ENCODE results near the gene MFSD12.

Gene MFSD12

DNA sequence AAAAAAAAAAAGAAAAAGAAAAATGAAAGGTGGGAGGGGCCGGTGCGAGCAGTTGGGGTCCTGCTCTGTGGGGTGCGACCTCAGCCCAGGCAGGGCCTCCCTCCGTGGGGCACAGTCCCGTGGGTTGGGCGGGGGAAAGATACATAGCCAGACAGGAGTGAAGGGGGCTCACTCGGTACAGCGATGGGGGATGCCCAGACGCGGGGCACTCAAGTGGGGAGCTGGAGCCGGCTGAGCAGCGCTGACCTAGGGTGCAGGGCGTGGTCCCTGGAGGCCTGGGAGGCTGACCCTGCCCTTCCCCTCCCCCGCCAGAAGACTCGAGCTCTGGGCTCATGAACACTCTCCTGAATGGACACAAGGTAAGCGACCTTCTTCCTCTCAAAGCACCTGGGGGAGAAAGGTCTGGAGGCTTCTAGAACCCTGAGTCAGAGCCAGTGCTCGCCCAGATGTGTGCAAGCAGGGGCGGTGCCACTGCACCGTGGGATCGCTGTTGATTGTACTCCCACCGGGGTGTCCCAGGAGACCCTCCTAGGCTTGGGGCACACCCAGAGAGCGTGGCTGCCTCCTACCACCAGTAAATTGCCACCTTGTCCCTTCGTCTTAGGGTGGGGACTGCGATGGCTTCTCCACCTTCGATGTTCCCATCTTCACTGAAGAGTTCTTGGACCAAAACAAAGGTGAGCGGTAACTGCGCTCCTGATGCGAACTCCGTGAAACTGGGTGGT, 18.7 kb upstream of the MFSD12 start:
- no peak for DNase-seq (ENCODE audit: extremely low read depth, low read depth)
- TF ChIP-seq, protein P1, sequence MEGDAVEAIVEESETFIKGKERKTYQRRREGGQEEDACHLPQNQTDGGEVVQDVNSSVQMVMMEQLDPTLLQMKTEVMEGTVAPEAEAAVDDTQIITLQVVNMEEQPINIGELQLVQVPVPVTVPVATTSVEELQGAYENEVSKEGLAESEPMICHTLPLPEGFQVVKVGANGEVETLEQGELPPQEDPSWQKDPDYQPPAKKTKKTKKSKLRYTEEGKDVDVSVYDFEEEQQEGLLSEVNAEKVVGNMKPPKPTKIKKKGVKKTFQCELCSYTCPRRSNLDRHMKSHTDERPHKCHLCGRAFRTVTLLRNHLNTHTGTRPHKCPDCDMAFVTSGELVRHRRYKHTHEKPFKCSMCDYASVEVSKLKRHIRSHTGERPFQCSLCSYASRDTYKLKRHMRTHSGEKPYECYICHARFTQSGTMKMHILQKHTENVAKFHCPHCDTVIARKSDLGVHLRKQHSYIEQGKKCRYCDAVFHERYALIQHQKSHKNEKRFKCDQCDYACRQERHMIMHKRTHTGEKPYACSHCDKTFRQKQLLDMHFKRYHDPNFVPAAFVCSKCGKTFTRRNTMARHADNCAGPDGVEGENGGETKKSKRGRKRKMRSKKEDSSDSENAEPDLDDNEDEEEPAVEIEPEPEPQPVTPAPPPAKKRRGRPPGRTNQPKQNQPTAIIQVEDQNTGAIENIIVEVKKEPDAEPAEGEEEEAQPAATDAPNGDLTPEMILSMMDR (IDR thresholded peaks at IDR 0.05; ENCODE audit: low read depth, low read length): no peak

DNA sequence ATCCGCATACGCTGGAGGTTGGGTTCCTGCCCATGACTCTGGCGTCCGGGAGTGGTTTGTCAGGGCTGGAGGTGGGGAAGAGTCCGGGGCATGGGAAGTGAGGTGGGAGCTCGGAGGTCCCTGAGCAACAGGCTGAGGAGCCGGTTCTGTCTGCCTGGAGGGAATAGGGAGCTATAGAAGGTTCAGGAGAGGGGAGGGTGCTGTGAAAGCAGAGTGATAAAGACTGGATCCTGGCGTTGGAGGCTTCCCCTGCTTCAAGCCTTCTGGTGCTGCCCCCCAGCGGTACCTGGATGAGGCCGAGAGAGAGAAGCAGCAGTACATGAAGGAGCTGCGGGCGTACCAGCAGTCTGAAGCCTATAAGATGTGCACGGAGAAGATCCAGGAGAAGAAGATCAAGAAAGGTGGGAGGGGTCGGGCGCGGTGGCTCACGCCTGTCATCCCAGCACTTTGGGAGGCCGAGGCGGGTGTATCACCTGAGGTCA, 17.9 kb upstream of the MFSD12 start:
- no peak for DNase-seq (ENCODE audit: extremely low read depth, low read depth)
- TF ChIP-seq, protein P1 (IDR thresholded peaks at IDR 0.05; ENCODE audit: low read depth, low read length): no peak; the same call in none of the 2 replicates

DNA sequence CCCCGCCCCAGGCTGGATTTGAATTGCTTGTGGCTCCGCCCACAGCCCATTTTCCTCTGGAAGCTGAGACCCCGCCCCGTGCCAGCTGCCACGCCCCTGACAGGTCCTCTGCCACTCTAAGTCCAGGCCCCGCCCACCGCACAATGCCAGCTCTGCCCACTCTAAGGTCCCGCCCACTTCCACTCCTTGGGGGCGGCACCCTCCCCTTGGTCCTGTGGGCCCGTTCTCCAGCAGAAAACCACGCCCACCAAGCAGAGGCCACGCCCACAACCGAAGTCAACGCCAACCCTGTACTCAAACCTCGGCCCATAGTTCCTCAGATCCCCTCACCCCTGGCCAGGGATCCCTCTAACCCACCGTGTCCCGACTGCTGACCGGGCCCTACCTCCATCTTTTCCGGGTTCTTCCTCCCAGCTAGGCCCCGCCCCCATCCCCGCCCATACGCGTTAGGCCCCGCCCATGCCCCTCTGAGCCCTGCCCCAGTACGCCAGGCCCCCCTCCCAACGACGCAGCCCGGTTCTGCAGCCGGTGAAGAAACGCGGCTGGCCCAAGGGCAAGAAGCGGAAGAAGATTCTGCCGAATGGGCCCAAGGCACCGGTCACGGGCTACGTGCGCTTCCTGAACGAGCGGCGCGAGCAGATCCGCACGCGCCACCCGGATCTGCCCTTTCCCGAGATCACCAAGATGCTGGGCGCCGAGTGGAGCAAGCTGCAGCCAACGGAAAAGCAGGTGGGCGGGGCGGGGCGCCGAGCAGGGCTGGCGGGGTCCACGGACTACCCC, 16.7 kb upstream of the MFSD12 start:
- DNase-seq (ENCODE audit: extremely low read depth, low read depth): peak; percentile 80
- TF ChIP-seq, protein P1 (IDR thresholded peaks at IDR 0.05; ENCODE audit: low read depth, low read length): no peak

DNA sequence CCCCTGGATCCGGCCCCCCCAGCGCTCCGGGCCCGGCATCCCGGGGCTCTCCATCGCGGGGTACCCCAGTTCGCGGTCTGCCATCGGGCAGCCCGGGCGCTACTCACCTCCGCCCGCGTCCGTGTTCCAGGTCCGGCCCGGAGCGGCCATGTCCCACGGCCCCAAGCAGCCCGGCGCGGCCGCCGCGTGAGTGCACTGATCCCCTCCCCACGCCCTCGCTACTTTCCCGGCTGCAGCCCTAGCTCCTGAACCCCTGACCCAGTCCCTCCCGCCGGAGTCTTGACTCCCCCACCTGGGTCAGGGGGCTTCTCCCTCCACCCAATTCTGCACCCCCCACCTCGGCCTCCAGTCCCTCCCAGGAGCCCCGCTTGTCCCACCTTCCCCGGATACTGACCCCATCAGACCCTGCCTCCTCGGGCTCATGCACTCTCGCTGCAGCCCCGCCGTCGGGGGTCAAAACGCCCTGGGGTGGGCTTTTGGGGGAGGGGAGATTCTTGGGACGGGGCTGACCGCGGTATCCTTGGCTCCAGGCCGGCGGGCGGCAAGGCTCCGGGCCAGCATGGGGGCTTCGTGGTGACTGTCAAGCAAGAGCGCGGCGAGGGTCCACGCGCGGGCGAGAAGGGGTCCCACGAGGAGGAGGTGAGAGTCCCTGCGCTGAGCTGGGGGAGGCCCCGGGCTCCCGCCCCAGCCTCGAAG, 15.9 kb upstream of the MFSD12 start:
- TF ChIP-seq, protein P1 (IDR thresholded peaks at IDR 0.05; ENCODE audit: low read depth, low read length): no peak
- no peak for DNase-seq (ENCODE audit: extremely low read depth, low read depth)

DNA sequence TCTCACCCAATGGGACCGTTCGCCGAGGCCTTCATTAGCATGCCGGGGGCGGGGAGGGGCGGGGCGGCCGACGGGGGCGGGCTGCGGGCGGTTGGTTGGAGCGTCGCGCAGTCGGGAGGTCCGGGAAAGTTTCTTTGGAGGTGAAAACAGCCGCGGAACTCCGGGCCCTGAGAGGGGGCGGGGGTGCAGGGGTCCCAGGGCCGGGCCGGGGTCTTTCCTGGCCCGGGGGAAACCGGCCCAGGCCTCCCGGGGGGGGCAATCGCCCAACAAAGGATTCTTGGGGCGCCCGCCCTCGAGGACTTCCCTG, 15.4 kb upstream of the MFSD12 start, which contains the start of gene HMG20B:
Gene HMG20B (plus strand): TSS at position 90 of the 307 bp plus-strand sequence. CDS start 366 bp downstream, outside the sequence.
- DNase-seq (ENCODE audit: extremely low read depth, low read depth): no peak
- TF ChIP-seq, protein P1 (IDR thresholded peaks at IDR 0.05; ENCODE audit: low read depth, low read length): no peak

DNA sequence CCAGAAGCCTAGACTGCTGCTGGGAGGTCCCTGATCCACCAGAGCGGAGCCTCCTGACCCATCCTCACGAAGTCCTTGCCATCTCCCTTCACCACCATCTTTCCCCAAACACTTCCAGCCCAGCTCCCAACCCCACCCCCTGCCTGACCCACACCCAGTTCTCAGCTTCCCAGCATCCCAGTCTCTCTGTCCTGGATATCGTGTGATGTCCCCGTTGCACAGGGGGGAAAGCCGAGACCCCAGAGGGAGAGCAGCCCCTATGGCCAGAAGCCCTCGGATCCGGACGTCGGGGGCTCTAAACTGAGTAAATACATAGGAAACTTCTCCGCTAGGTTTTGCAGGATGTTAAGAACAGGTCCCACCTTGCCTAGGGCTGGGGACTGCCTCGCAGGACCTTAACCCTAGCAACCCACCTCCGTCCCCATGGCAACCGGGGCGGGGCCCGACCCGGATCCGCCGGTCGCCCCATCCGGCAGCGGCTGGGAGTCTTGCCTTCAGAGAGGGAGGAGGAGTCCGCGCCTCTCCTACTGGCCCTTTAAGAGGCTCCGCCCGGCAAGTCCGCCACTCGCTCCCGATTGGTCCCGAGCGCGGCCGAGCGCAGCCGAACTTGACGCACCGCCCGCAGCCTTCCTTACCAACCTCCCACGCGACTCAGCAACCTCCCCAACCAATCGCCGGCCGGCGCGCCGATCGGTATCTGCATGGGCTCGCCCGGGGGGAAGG, 14.9 kb upstream of the MFSD12 start:
- peak; percentile 99 for DNase-seq (ENCODE audit: extremely low read depth, low read depth)
- TF ChIP-seq, protein P1 (IDR thresholded peaks at IDR 0.05; ENCODE audit: low read depth, low read length): no peak
